ENCODE measurements around the gene DHRS7C. TPM values are rescaled to one million over a fixed set of nuclear protein-coding genes. Genes with fewer than 3 reads are reported as not detected.

Gene DHRS7C
- total RNA-seq, 1 donor: not detected

DNA sequence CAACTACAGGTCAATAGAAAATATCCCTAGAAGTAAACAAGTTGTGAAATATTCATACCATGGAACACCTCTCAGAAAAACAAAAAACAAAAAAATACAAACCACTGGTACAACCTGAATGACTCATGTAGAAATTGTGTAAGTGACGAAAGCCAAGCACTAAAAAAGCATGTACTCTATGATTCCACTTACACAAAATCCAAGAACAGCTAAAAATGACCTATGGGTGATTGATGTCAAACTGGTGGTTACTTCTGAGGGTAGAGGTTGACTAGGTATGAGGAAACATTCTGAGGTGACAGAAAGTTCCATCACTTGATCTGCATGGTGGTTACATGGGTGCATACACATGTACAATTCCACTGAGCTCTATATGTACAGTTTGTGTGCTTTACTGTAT, 31.1 kb downstream of the DHRS7C start:
- Histone ChIP-seq H3K9me3 (ENCODE audit: low read depth, low read length) (no peaks in the 10 kb centered on the region), H3K4me1 (ENCODE audit: insufficient read depth, low read length) (no peaks in the 10 kb centered on the region), H3K4me3 (ENCODE audit: low read length) (no peak overlapping the region), H3K27me3 (ENCODE audit: insufficient read depth, low read length) (no peaks in the 10 kb centered on the region)

DNA sequence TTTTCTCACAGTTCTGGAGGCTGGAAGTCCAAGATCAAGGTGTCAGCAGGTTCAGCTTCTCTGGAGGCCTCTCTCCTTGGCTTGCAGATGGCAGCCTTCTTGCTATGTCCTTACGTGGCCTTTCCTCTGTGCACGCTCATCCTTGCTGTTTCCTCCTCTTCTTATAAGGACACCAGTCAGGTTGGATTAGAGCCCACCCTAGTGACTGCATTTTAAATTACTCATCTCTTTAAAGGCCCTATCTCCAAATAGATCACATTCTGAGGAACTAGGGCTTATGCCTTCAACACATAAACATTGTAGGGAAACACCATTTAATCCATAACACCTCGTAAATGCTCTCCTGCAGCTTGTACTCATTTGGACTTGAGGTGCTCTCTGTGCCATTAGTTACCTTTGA, 36.3 kb downstream of the DHRS7C start:
- Histone ChIP-seq H3K4me3 (ENCODE audit: low read length) (no peak overlapping the region), H3K4me1 (ENCODE audit: insufficient read depth, low read length) (no peaks in the 10 kb centered on the region), H3K9me3 (ENCODE audit: low read depth, low read length) (no peaks in the 10 kb centered on the region), H3K27me3 (ENCODE audit: insufficient read depth, low read length) (peaks cover 4% of the 10 kb centered on the region)

DNA sequence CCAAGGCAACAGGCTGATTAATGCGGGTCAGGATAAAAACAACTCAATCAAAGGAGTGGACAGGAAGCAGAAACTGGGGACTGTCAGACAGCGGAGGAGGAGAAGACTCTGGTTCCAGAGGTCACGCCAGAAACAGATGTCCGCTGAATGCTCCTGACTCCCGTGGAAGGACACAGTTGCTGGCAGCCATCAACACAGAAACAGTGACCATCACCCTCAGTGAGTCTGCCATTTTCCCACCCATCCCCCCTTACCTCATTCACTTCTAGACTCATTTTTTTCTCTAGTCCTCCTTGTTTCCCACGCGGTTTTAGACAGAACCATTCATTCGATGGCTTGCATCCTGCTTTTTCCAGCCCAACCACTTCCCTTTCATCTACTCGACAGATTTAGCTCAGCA, 40.9 kb downstream of the DHRS7C start:
- peaks cover 13% of the 10 kb centered on the region for H3K27me3 ChIP-seq (ENCODE audit: insufficient read depth, low read length)
- no peak overlapping the region for H3K4me3 ChIP-seq (ENCODE audit: low read length)
- no peaks in the 10 kb centered on the region for H3K4me1 ChIP-seq (ENCODE audit: insufficient read depth, low read length)
- no peaks in the 10 kb centered on the region for H3K9me3 ChIP-seq (ENCODE audit: low read depth, low read length)

GRCh38 chr17:9729735-9730420, 61.5 kb downstream of the DHRS7C start:
- no peak overlapping the region for H3K4me3 ChIP-seq (ENCODE audit: low read length)
- H3K4me1 ChIP-seq (ENCODE audit: insufficient read depth, low read length): no peaks in the 10 kb centered on the region
- no peaks in the 10 kb centered on the region for H3K9me3 ChIP-seq (ENCODE audit: low read depth, low read length)
- H3K27me3 ChIP-seq (ENCODE audit: insufficient read depth, low read length): no peaks in the 10 kb centered on the region

DNA sequence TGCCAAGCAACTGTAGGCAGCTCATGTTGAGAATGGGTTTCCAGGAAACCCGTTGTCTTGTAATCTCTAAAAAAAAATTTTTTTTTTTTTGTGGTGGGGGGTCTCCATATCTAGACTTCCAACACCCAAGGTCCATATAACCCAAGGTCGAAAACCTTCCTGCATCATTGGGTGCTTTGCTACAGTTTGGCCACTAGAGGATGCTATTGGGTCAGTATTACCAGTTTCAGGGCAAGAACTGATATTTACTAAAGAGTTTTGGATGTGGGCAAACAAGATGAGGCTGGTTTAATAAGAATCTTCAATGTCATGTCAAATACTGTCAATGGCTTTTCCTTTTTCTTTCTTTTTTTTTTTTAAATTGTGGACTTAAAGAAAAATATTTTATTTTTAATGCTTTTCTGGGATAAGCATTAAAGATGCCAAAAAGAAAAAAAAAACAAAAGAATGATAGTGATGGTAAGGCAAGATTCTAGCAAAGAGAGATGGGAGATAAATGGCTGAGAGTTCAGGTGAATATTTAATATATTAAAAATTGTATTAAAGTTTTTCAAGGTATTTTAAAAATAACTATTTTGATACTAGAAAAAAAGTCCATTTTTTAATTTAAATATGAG, 62.2 kb downstream of the DHRS7C start:
- H3K4me1 ChIP-seq (ENCODE audit: insufficient read depth, low read length): no peaks in the 10 kb centered on the region
- H3K4me3 ChIP-seq (ENCODE audit: low read length): no peak overlapping the region
- no peaks in the 10 kb centered on the region for H3K27me3 ChIP-seq (ENCODE audit: insufficient read depth, low read length)
- H3K9me3 ChIP-seq (ENCODE audit: low read depth, low read length): no peaks in the 10 kb centered on the region

- Histone ChIP-seq H3K4me1 (ENCODE audit: insufficient read depth, low read length) (no peaks in the 10 kb centered on the region), H3K4me3 (ENCODE audit: low read length) (no peak overlapping the region), H3K27me3 (ENCODE audit: insufficient read depth, low read length) (no peaks in the 10 kb centered on the region), H3K9me3 (ENCODE audit: low read depth, low read length) (no peaks in the 10 kb centered on the region)
These were observed 62.8 kb downstream of the DHRS7C start for GRCh38 chr17:9728564-9728963.

- H3K27me3 ChIP-seq (ENCODE audit: insufficient read depth, low read length): no peaks in the 10 kb centered on the region
These were observed 63.4 kb downstream of the DHRS7C start for GRCh38 chr17:9728005-9728404.

GRCh38 chr17:9726291-9726690, 65.1 kb downstream of the DHRS7C start:
- H3K4me1 ChIP-seq (ENCODE audit: insufficient read depth, low read length): no peaks in the 10 kb centered on the region
- no peak overlapping the region for H3K4me3 ChIP-seq (ENCODE audit: low read length)
- no peaks in the 10 kb centered on the region for H3K9me3 ChIP-seq (ENCODE audit: low read depth, low read length)
- no peaks in the 10 kb centered on the region for H3K27me3 ChIP-seq (ENCODE audit: insufficient read depth, low read length)

More at GRCh38 chr17:9728005-9728404, 63.4 kb downstream of the DHRS7C start:
- Histone ChIP-seq H3K4me3 (ENCODE audit: low read length) (no peak overlapping the region), H3K9me3 (ENCODE audit: low read depth, low read length) (no peaks in the 10 kb centered on the region), H3K4me1 (ENCODE audit: insufficient read depth, low read length) (no peaks in the 10 kb centered on the region)

DNA sequence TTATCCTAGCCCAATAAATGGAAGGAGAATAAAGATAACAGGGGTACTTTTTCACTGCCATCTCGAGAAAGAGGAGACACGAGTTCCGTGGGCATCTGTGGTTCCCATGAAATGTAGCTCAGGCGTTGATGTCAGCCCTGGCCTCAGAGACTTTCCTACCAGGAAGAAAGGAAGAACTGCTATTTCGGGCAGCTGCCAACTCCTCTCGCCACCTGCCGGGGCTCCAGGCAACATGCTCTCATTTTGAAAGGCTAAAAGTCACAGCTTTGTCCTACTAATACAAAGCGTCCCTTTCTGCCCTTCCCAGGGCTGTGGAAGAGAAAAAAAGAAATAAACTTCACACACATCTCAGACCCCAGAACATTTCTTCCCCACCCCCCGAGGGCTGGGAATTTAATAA, 65.8 kb downstream of the DHRS7C start:
- Histone ChIP-seq H3K9me3 (ENCODE audit: low read depth, low read length) (no peaks in the 10 kb centered on the region), H3K4me1 (ENCODE audit: insufficient read depth, low read length) (peaks cover 4% of the 10 kb centered on the region), H3K27me3 (ENCODE audit: insufficient read depth, low read length) (no peaks in the 10 kb centered on the region), H3K4me3 (ENCODE audit: low read length) (no peak overlapping the region)

Other genes starting within 250 kb of the DHRS7C start
- 67.8 TPM for gene STX8, start 215.8 kb downstream of the DHRS7C start, total RNA-seq
- not detected for gene CFAP52, start 214.9 kb downstream of the DHRS7C start, total RNA-seq
- gene USP43, start 146.1 kb downstream of the DHRS7C start, total RNA-seq: 0.21 TPM
- gene GSG1L2, start 30.5 kb upstream of the DHRS7C start, total RNA-seq: not detected
- gene GLP2R, start 34.3 kb upstream of the DHRS7C start, total RNA-seq: not detected
- gene RCVRN, start 113.7 kb upstream of the DHRS7C start, total RNA-seq: 0.10 TPM

Data from mononuclear cell (primary cell).